IPS-11a (cell line): ENCODE results near the gene CAMSAP1.
"Not testable (repeated sequence)": the region's sequence is repeated elsewhere in the genome, so short reads cannot be mapped to it uniquely, and the experiment has no call there.

Experiments used
- H3K4me3 ChIP-seq: one replicate; pipeline ENCODE4 v1.5.1; 2013; ENCODE audit warnings: low read depth, low read length, control low read depth

The CAMSAP1 gene

GRCh38 chr9:135901031-135901758, 6.2 kb downstream of the CAMSAP1 start:
- H3K4me3 ChIP-seq: no peak overlapping the region

GRCh38 chr9:135898634-135899407, 8.5 kb downstream of the CAMSAP1 start:
- H3K4me3 ChIP-seq: no peak overlapping the region

GRCh38 chr9:135896626-135897025, 10.7 kb downstream of the CAMSAP1 start:
- H3K4me3 ChIP-seq: no peak overlapping the region

- H3K4me3 ChIP-seq: no peak overlapping the region
These were observed 11.1 kb downstream of the CAMSAP1 start for GRCh38 chr9:135896205-135896604.

- no peak overlapping the region for H3K4me3 ChIP-seq
These were observed 12.0 kb downstream of the CAMSAP1 start for GRCh38 chr9:135895202-135895848.

GRCh38 chr9:135893104-135893503, 14.2 kb downstream of the CAMSAP1 start:
- H3K4me3 ChIP-seq: no peak overlapping the region

GRCh38 chr9:135892327-135892726, 15.0 kb downstream of the CAMSAP1 start:
- not testable (repeated sequence) for H3K4me3 ChIP-seq

GRCh38 chr9:135891027-135891631, 16.2 kb downstream of the CAMSAP1 start:
- no peak overlapping the region for H3K4me3 ChIP-seq

GRCh38 chr9:135890190-135891026, 16.9 kb downstream of the CAMSAP1 start:
- H3K4me3 ChIP-seq: no peak overlapping the region

- H3K4me3 ChIP-seq: no peak overlapping the region
These were observed 17.7 kb downstream of the CAMSAP1 start for GRCh38 chr9:135889564-135890189.

- no peak overlapping the region for H3K4me3 ChIP-seq
These were observed 18.5 kb downstream of the CAMSAP1 start for GRCh38 chr9:135888766-135889394.

- H3K4me3 ChIP-seq: no peak overlapping the region
These were observed 19.1 kb downstream of the CAMSAP1 start for GRCh38 chr9:135888126-135888765.

- no peak overlapping the region for H3K4me3 ChIP-seq
These were observed 19.7 kb downstream of the CAMSAP1 start for GRCh38 chr9:135887585-135888050.

GRCh38 chr9:135887021-135887507, 20.3 kb downstream of the CAMSAP1 start:
- no peak overlapping the region for H3K4me3 ChIP-seq

GRCh38 chr9:135886147-135886981, 21.0 kb downstream of the CAMSAP1 start:
- H3K4me3 ChIP-seq: no peak overlapping the region

- H3K4me3 ChIP-seq: no peak overlapping the region
These were observed 22.1 kb downstream of the CAMSAP1 start for GRCh38 chr9:135885100-135885853.

GRCh38 chr9:135884328-135885035, 22.9 kb downstream of the CAMSAP1 start:
- H3K4me3 ChIP-seq: no peak overlapping the region
